GM21737 (cell line): Measurements from ENCODE around the gene NYAP1.

Experiments used
- ATAC-seq: cut with Tn5 transposase; IDR thresholded peaks from one replicate; pipeline ENCODE4 v1.9.1; 2021; ENCODE audit warnings: mild to moderate bottlenecking, moderate library complexity; ENCODE audit not compliant: unreplicated experiment

Gene NYAP1

DNA sequence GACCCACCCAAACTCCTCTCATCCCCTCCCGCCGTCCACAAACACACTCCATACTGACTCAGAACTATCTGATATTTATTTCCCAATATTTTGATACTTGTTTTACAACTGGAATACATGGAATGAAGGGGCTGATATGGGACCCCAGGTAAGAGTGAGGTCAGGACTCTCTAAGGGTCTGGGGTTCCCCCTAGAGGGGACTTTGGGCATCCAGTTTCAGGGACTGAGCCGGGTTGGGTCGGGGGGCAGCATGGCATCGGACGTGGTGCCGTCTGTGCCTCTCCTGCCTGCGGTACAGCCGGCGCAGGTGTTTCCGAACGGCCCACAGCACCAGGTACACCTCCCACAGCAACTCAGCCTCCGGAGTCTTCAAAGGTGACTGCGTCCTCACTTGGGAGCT lies 27.2 kb upstream of the NYAP1 start:
- no peak for ATAC-seq

DNA sequence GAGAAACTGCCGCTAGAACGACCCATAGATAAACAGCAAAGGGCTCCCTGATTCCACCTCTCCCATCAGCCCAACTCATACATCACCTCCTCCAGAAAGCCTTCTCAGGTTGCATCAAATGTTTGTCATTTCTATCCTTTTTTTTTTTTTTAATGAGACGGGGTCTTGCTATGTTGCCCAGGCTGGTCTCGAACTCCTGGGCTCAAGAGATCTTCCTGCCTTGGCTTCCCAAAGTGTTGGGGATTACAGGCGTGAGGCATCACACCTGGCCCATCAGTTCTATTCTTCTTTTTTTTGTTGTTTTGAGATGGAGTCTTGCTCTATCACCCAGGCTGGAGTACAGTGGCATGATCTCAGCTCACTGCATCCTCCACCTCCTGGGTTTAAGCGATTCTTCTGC lies 26.7 kb upstream of the NYAP1 start:
- no peak for ATAC-seq

DNA sequence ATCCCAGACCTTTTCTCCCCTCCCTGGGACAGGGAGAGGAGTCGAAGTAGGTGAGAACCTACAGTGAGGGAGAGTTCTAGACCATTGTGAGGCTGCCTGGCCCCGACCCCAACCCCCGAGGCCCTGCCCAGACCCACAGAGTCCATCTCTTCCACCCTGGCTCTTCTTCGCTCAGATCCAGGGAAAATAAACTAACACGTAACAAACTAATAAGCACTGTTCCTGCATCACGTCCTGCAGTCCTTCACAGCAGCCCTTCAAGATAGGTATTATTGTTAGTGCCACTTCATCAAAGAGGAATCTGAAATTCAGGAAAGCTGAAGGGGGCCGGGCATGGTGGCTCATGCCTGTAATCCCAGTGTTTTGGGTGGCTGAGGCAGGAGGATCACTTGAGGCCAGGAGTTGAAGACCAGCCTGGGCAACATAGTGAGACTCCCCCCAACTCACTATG lies 19.5 kb upstream of the NYAP1 start, which contains the start of gene SPACDR:
SPACDR (minus strand) TSS at position 51 of the 451 bp plus-strand sequence. CDS start 235 bp downstream, outside the sequence.
- no peak for ATAC-seq

DNA sequence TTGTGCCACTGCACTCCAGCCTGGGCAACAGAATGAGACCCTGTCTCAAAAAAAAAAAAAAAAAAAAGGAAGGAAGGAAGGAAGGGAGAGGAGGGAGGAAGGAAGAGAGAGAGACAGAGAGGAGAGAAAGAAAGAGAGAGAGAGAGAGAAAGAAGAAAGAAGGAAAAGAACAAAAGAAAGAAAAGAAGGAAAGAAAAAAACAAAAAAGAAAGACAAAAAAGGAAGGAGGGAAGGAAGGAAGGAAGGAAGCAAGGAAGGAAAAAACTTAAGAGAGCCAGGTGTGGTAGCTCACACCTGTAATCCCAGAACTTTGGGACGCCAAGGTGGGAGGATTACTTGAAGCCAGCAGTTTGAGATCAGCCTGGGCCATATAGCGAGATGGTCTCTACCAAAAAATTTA lies 18.9 kb upstream of the NYAP1 start:
- no peak for ATAC-seq

DNA sequence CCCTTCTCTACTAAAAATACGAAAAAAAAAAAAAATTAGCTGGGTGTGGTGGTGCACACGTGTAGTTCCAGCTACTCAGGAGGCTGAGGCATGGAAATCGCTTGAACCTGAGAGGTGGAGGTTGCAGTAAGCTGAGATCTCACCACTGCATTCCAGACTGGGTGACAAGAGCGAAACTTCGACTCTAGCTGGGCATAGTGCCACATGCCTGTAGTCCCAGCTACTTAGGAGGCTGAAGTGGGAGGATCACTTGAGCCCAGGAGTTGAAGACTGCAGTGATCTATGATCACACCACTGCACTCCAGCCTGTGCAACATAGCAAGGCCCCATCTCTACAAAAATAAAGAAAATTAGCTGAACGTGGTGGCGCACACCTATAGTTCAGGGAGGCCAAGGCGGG lies 18.4 kb upstream of the NYAP1 start:
- ATAC-seq: no peak

DNA sequence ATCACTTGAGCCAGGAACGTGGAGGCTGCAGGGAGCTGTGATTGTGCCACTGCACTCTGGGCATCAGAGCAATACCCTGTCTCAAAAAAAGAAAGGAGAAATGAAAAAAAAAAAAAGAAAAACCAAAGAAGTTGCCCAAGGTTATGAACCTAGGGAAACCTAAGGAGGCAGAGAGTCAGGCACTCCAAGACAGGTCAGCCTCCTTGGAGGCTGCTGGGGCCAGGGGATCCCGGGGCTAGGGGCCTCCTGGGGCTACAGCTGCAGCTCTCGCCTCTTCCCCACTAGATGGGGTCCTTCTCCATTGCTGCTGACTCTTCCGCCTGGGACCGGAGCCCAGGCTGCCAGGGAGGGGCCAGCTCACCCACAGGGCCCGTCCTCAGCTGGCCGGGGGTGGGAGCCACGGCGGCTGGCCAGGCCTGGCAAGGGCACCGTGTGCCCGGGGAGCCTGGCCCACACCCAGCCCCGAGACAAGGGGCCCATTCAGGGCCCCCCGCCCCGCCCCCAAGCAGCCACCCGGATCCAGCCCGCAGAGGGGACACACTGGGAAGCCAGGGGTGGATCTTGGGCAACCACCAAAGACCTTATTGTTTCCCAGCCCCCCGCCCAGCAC lies 17.9 kb upstream of the NYAP1 start:
- ATAC-seq: no peak

DNA sequence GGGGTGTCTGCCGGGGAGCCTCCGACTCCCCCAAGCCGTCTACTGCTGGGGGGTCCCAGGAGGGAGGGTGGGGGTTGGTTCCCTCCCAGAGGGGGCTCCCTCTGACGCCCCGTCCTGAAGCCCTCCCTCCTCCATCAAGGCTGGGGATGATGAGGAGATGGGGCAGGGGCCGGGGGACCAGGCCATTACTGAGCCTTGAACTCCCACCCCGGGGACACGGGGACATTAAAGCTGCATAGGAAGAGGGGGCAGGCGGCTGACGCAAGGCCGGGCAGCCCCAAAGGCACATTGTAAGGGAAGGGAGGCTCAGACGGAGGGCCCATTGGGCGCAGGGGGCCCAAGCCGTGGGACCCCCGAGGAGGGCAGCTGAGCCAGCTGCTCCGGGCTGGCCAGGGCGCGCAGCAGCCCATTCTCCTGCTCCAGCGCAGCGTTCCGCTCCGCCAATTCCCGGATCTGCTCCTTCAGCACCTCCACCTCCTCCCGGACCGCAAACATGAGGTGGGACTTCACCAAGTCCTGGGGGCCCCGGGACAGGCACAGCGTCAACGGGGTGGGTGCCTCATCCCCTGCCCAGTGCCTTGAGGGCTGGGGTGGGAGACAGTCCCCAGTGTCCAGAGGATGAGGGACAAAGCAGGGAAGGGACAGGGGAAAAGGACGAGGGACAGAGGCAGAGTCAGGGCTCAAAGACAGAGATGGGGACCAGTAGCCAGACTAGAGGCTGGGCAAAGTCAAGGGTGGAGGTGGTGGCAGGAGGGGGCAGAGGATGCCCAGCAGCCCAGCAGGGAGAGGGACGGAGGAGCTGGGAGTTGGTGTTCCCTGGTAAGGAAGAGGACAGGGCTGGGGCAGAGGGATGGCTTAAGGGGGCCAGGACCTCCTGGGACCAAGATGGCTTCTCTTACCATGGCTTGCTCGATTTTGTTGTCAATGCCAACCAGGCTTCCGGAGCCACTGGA lies 16.8 kb upstream of the NYAP1 start:
- no peak for ATAC-seq

DNA sequence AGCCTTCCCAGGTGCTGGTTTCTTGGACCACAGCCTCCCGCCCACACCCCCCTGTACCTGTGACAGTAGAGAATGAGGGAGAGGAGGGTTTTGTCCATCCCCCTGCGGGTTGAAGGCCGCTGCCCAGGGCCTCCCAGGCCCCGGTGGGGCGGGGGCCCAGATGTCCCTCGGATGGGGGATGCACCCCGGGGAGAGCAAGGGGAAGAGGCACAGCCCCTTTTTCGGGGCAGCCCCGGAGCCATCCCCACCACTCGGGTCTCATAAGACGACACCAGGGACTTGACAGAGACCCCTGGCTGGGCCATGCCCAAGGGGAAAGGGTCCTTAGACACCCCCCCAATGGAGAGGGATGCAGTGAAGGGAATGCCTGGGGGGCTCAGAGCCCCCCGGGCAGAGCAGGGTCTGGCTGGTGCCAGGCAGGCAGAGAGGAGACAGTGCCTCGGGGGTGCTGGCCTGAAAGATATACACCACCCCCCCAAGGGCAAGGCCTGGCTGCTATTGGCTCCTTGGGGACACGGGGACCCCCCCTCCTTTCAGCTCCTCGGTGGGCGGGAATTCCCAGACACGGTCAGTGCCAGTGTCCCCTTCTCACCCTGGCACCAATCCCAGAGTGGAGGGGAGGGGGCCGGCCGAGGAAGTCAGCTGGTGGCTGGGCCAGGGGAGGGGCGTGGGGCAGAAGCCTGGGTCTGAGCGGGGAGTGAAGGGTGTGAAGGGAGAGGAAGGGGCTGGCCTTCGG lies 15.9 kb upstream of the NYAP1 start:
- ATAC-seq: no peak

DNA sequence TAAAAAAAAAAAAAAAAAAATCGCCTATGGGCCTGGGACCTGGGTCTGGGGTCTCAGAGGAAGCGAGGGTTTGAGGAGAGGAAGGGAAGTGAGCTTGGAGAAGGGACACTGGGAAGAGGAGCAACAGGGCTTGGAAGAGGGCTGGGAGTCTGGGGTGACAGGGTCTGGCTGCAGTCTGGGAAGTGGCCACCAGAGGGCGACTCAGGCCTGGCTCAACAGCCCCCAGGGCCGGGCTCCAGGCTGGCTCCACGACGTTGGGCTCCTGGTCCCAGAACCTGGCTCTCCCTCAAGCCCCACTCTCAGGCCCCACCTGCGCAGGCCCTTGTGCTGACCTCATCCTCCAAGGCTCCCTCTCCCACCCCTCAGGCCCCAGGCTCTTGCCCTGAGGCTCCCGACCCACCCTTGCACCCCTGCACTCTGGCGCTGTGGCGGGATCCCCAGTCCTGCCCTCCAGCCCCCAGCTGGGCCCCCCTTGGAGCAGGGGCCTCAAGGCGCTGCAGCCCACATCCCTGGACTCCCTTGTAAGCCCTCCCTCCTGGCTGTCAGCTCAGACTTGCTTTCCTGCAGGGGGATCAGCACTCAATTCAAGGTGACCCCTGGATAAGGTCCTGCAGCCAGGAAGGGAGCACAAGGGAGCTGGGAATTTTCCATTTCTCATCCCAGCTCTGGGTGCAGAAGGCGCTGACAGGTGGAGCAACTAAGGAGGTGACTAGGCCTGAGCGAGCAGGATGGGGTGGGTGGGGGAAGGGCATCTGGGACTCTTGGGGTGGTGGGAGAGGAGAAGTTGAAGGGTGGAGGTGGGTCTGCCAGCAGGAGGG lies 14.3 kb upstream of the NYAP1 start:
- ATAC-seq: no peak

DNA sequence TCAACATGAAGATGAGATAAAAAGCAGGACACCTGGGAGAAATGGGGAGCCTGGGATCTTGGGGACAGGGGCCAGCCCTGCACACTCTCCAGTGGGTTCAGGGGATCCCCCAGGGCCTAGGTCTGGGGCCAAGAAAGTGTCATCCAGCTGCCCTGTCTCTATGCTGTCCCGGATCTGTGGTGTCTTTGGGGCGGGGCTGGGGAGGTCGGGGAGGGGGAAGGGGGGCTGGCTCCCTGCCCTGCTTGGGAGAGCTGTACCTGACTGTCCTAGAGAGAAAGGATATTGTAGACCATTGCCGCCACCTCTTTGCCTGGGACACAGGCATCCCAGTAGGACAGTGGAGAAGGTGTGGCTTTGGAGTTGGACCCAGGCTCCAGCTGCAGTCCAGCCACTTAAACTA lies 12.7 kb upstream of the NYAP1 start:
- ATAC-seq: no peak

DNA sequence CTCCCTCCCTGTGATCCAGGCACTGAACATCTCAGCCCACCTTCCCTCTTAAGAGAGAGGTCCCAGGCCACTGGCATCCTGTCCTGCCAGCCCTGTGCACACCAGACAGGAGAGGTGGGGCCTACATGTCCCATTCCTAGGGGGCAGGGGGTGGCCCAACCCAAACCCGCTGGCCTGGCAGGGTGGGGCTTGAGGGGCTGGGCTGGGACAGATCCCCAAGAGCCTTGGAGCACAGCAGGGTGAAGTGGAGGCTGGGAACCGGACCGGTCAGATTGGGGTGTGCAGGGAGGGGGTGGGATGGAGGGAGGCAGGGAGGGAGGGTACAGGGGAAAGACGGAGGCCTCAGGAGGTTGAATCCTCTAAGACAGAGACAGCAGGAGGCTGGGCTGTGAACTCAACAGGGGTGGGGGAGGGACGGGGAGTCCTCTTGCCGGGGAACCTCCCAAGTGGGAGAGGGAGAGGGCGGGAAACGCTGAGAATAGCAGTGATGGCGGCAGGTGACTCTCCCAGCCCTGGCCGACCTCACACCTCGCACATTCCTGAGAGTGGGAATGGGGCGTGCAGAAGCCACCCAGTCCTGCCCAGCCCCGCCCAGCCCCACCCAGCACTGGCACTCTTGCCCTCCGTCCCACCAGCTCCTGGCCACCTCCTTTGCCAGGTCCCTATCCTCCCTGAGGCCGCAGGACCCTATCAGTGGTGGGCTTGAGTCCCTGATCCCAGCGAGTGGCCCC lies 11.4 kb upstream of the NYAP1 start:
- ATAC-seq: no peak

- ATAC-seq: no peak
Observed at GRCh38 chr7:100472854-100473499, 10.8 kb upstream of the NYAP1 start.

DNA sequence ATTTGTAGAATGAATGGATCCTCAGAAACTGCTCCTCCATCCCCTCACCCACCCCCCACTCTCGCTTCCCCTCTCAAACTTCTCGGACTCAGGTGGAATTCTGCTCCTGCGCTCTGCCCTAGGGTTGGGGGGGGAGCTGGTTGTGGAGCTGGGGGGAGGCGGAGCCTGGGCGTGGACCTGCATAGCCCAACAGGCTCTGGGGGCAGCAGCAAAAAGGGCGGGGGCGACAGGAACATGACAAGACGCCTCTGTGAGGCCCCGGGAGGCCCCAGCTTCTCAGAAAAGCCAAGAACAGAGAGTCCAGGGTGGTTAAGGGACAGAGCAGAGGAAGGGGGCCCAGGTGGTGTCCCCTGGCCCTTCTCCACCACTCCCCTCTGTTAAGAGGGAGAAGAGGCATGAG lies 8.2 kb upstream of the NYAP1 start:
- ATAC-seq: no peak

- no peak for ATAC-seq
Observed at GRCh38 chr7:100476101-100476780, 7.5 kb upstream of the NYAP1 start.

- no peak for ATAC-seq
Observed at GRCh38 chr7:100476903-100477870, 6.5 kb upstream of the NYAP1 start.

DNA sequence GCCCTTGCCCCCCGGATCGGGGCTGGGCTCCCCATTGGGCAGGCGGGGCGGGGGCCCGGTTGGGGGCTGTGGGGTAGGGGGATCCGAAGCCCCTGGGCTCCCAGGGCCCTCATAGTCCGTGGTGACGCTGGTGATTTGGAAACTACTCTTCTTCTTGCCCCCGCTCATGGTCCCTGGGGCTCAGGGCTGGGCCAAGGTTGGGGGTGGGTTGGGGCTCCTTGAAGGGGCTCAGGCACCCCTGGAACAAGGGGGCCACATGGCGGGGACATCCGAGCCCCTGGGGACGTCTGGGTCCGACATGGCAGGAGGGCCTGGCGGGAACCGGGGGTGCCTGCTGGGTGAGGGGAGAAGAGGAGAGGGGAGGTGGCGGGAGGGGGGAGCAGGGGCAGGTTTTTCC lies 5.9 kb upstream of the NYAP1 start:
- no peak for ATAC-seq

- ATAC-seq: peak; percentile 62
Observed at GRCh38 chr7:100478958-100479660, 4.6 kb upstream of the NYAP1 start, which contains the start of gene TSC22D4. Gene TSC22D4, minus strand, starts transcription at chr7:100479214. Its CDS starts 1,176 bp downstream, at chr7:100478038.
